Astrocyte of the spinal cord (primary cell): ENCODE measurements around the gene RGS3.

ENCODE experiments used
- DNase-seq: peaks from one replicate; pipeline ENCODE4 v3.0.0; 2011; ENCODE audit warnings: low read depth, low spot score
- H3K4me3 ChIP-seq: 2 replicates; pipeline ENCODE4 v1.5.1; 2011; ENCODE audit warnings: low read depth, mild to moderate bottlenecking, low read length, moderate library complexity
- CTCF ChIP-seq: IDR thresholded peaks from 2 replicates; pipeline ENCODE4 v1.5.1; 2012; ENCODE audit warnings: low read depth, mild to moderate bottlenecking, low read length, inconsistent platforms
- in situ Hi-C: cut with HindIII; loops from 2 replicates; pipeline ENCODE4 v1.10.0; 2017; ENCODE audit warnings: low sequenced_read_pairs

The RGS3 gene

GRCh38 chr9:113617550-113617949 lies 154.0 kb downstream of the RGS3 start:
- H3K4me3 ChIP-seq = no peak overlapping the region
- in situ Hi-C loops = no loop called here
- no peak for DNase-seq
- no peak for TF ChIP-seq CTCF

GRCh38 chr9:113618836-113619490 lies 155.4 kb downstream of the RGS3 start:
- in situ Hi-C loops = no loop called here
- H3K4me3 ChIP-seq = no peak overlapping the region
- DNase-seq = no peak
- TF ChIP-seq CTCF = no peak

- in situ Hi-C loops = no loop called here
- no peak overlapping the region for H3K4me3 ChIP-seq
- no peak for DNase-seq
- TF ChIP-seq CTCF = no peak
Observed at GRCh38 chr9:113619491-113620376, 156.2 kb downstream of the RGS3 start.

DNA sequence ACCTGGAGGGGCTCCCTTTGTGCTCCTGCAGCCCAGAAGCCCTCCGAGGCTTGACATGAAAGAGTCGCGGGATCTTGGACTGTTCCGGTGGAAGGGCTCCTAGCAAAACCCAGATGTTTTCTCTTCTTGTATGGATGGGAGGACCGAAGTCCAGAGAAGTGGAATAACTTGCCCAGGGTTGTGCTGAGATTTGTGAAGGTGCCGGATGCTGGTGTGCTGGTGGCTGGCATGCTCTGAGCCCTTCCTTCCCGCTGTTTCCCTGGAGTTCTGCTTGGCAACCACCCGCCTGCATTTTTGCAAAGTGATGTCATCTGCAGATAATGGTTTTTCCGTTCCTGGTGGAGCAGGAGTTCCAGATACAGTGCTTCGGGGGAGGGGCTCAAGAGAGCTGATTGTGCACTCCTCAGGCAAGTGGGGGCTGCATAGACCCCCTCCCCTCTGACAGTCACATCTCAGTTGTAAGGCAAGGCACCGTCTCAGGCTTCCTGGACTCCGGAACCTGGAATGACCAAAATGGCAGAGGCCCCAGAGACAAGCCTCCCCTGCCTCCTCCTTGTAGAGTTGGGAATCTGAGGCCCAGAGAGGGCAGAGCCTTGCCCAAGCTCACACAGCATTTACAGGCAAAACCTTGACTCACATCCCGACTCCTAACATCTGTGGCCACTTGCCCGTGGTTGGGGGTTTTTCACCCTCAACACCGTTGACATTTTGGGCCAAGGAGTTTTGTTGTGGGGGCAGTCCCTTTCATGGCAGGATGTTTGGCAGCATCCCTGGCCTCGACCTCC lies 157.0 kb downstream of the RGS3 start:
- peak; percentile 93 for DNase-seq
- no peak for TF ChIP-seq CTCF

GRCh38 chr9:113621309-113621791 lies 157.8 kb downstream of the RGS3 start:
- H3K4me3 ChIP-seq = no peak overlapping the region
- TF ChIP-seq CTCF = no peak
- in situ Hi-C loops = no loop called here
- DNase-seq = peak; percentile 94

More for the DNA sequence above, 157.0 kb downstream of the RGS3 start:
- in situ Hi-C loops = no loop called here
- H3K4me3 ChIP-seq = no peak overlapping the region

DNA sequence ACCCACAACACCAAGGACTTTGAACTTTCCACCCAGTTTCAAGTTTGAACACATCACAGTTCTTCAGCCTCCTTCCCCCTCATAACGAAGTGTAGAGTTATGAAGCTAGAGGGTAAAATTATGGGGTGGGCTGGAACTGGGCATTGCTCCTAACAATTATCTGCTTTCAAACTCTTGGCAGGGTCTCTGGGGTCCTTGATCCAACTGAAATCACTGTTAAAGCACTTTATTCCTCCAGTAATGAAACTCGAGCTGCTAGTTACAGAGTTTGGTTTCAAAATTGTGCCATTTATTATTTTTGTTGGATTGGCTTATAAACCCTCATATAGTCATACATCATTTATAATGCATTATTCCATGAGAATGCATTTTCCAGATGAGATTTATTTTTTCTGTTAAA lies 158.5 kb downstream of the RGS3 start:
- H3K4me3 ChIP-seq = no peak overlapping the region
- DNase-seq = no peak
- no peak for TF ChIP-seq CTCF
- in situ Hi-C loops = no loop called here
